ENCODE results near the gene PTGR1.
"Not testable (repeated sequence)": the region's sequence is repeated elsewhere in the genome, so short reads cannot be mapped to it uniquely, and the experiment has no call there.

Gene PTGR1

GRCh38 chr9:111599092-111599954 lies at the start of gene PTGR1:
PTGR1 (minus strand) TSS chr9:111599647; CDS start chr9:111597422, 2,225 bp downstream.
- peak; percentile 78 to 87 for DNase-seq

GRCh38 chr9:111649016-111649415 lies 49.6 kb upstream of the PTGR1 start:
- no peak for DNase-seq

DNA sequence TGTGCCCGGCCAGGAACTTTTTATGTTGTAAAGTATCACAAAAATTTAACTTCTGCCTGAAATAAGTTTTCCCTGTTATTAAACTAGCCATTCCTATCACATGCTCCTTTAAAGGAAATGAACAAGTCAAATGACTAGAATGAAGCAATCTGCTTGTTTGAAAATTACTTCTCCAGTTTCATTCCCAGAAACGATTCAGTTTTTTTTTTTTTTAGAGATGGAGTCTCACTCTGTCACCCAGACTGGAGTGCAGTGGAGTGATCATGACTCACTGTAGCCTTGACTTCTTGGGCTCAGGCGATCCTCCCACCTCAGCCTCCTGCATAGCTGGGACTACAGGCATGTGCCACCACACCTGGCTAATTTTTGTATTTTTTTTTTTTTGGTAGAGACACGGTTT lies 48.6 kb upstream of the PTGR1 start:
- DNase-seq, result peak; percentile 59 to 80

DNA sequence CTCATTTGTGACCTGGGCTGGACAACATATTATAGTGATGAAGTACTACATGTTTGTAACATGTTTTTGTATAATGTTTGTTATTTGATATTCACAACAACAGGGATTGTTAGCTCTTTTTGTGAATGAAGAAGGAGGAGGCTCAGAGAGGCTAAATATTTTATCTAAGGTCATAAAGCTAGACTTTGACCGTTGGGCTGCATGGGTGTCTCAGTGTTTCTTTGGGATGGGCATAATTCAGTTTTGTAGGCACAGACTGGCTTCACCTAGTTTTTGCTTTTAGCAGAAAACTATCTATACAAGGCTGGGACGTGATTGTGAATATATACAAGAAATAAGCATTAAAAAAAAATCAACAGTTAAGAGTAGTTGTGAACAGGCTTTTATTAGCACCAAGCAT lies 47.0 kb upstream of the PTGR1 start:
- no peak for DNase-seq

GRCh38 chr9:111645806-111646205 lies 46.4 kb upstream of the PTGR1 start:
- no peak for DNase-seq

DNA sequence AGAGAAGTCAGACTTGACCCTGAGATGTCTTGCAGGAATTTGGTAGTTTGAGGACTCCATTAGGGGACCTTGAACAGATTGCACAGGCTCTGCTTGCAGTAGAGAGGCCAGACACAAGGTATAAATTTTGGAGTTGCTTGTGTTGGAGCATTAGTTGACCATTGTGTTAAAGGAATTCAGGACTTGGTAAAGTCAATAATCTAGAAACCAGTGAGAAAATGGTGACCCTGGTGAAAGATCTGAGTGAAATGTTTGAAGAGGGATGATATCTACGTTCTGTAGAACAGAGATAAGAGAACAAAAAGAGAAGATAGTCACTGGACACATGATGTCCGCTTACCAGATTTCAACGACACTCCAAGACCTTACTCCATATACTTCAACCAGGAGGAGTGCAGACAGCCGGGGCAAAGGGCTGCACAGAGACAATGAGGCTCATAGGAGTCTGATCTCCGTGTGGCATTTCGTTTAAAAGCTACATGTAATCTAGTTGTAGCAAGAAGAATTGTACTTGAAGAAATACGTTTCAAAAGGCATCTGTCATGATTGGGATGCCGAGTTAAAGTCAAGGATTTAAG lies 44.8 kb upstream of the PTGR1 start:
- no peak for DNase-seq

GRCh38 chr9:111637421-111637950 lies 38.0 kb upstream of the PTGR1 start:
- no peak for DNase-seq

DNA sequence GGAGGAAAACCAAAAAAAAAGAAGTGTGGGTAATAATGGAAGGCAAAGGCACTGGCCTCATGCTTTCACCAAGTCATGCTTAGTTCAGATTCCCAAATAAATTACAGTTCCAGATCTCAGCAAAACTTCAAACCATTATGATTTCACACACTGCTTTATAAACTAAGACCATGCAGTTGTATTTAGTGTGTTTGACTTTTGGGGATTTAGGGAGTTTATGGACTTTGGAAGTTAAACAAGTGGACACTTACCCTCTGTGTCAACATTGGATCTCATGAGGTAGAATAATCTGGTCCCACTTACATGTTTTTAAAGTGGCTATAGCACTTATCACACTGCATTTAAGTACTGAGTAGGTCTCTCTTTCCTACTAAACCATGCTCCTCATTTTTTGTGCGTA lies 35.4 kb upstream of the PTGR1 start:
- DNase-seq, result no peak

- DNase-seq, result no peak
Measured at GRCh38 chr9:111633389-111633736, 33.9 kb upstream of the PTGR1 start.

DNA sequence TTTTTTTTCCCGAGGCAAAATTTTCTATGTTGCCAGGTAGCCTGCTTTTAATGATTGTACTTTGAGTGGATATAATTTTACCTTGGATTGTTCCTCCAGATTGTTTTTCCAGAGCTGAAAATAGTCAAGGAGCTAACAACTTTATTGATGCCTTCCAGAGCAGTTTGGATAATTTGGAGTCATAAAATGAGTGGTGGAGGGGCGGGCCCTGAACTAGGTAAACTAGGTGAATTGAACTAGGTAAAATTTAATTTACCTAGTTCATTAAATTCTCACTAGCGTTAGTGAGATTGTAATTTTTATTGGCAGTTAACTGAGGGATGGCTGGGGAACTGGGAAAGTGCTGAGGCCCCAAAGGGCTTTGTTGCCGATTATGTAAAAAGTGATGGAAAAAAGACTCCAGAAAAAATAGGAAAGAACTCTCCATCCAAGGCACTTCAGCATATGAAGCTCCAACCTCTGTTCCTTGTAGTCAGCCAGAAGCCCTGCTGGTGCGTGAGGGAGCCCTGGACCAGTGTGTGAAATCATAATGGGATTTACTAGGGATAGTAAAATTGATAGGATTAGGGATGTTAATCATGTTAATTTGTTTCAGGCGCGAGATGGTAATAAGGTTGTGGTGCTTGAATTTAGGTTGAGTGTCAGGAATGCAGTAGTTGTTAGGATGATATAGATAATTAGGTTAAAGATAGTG lies 33.4 kb upstream of the PTGR1 start:
- DNase-seq, result no peak

- peak; percentile 38 to 49 for DNase-seq
Measured at GRCh38 chr9:111632060-111632459, 32.6 kb upstream of the PTGR1 start.

- DNase-seq, result peak; percentile 97
Measured at GRCh38 chr9:111631214-111631971, 31.9 kb upstream of the PTGR1 start, which contains the start of gene DNAJC25. DNAJC25 (plus strand) TSS chr9:111631334; CDS start chr9:111631408, 74 bp downstream.

- DNase-seq, result no peak
Measured at GRCh38 chr9:111630964-111631213, 31.4 kb upstream of the PTGR1 start.

GRCh38 chr9:111630182-111630963 lies 30.9 kb upstream of the PTGR1 start:
- DNase-seq, result no peak

DNA sequence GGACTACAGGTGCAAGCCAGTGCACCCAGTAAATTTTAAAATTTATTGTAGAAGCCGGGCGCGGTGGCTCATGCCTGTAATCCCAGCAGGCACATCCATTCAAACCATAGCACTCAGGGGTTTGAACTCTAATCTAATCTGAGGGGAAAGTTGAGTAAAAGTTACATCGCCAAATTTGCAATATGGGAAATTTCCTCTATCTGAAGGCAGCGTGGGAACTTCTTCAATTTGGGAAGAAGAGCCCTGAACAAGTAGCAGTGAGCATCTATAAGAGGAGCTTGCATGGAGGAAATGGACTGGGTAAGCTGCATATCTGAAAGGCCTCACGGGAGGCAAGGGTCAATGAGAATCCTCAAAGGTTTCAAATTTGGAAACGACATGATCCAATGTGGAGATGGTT lies 29.0 kb upstream of the PTGR1 start:
- peak; percentile 77 to 81 for DNase-seq

- no peak for DNase-seq
Measured at GRCh38 chr9:111627260-111627963, 28.0 kb upstream of the PTGR1 start.

DNA sequence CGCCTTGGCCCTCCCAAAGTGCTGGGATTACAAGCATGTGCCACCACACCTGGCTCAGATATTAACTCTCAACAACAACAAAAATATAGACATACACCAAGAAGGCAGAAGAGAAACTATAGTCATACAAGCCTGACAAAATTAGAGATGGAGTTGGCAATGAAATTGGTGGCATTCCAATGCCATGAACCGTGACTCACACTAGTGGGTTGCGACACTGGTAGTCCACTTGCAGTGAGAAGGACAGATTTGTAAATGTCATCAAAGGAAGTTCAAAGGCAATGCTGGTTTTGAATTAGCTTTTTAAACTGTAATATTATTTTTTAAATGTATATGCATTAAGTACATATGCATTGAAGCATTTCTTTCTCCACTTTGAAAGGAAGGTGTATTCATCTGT lies 23.2 kb upstream of the PTGR1 start:
- peak; percentile 86 to 89 for DNase-seq

- peak in 1 of 2 donors; percentile 52 for DNase-seq
Measured at GRCh38 chr9:111621895-111622480, 22.5 kb upstream of the PTGR1 start.

GRCh38 chr9:111617349-111617748 lies 17.9 kb upstream of the PTGR1 start:
- not testable (repeated sequence) for DNase-seq

- no peak for DNase-seq
Measured at GRCh38 chr9:111615928-111616327, 16.5 kb upstream of the PTGR1 start.

- no peak for DNase-seq
Measured at GRCh38 chr9:111613436-111614040, 14.1 kb upstream of the PTGR1 start.
